GM23248 (cell line): Measurements from ENCODE around the gene COL18A1.

Source experiments
- EZH2 ChIP-seq: fragments of 200-600 bp; sonication (generic); IDR thresholded peaks from 2 replicates; pipeline ENCODE4 v1.6.1; 2018; ENCODE audit warnings: antibody characterized with exemption, mild to moderate bottlenecking; ENCODE audit not compliant: insufficient read depth, poor library complexity, severe bottlenecking
- EZH2phosphoT487 ChIP-seq: fragments of 200-600 bp; sonication (generic); IDR thresholded peaks from 2 replicates; pipeline ENCODE4 v1.6.1; 2018; ENCODE audit warnings: antibody characterized with exemption, moderate library complexity, mild to moderate bottlenecking, low read depth; ENCODE audit not compliant: insufficient read depth

DNA sequence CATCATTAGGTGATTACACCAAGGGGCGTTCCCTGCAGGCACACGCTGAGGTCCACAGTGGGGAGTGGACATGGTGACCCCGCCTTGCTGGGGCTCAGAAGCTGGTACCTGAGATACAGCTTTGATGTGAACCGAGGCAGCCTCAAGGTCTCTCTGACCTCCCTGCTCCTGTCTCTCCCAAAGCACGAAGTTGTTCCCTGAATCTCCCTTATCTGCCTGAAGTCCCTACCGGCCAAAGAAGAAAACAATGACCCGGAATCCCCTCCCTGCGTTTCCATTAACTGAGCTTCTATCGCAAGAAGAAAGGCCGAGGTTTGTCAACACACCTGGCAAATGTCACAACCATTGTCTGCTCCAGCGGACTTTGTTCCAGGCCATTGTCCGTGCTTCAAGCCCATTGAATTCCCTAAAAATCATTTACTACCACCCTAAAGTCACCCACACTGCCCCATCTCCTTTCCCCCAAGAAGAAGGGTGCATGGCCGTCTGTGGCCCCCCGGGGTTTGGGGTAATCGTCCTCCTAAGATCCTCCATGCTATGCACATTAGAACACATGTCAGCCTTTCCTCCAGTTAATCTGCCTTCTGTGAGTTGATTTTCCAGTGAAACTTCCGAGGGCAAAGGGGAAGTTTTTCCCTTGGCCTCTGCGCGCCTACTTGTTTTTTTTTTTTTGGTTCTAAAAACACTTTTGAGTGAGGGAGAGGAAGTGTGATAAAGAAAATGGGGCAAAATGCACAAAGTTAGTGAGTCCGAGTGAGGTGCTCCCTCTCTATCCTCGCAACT, 48.1 kb upstream of the COL18A1 start:
- TF ChIP-seq EZH2phosphoT487, result no peak
- TF ChIP-seq EZH2, result no peak
